HG03575 (cell line): ENCODE data around the gene CASTOR1.

ENCODE experiments used
- ATAC-seq: cut with Tn5 transposase; IDR thresholded peaks from one replicate; pipeline ENCODE4 v1.9.1; 2021; ENCODE audit not compliant: unreplicated experiment, insufficient number of reproducible peaks, low FRiP score; ENCODE audit errors: extremely low read depth

The CASTOR1 gene

GRCh38 chr22:30304495-30305244, 15.4 kb upstream of the CASTOR1 start:
- no peak for ATAC-seq

DNA sequence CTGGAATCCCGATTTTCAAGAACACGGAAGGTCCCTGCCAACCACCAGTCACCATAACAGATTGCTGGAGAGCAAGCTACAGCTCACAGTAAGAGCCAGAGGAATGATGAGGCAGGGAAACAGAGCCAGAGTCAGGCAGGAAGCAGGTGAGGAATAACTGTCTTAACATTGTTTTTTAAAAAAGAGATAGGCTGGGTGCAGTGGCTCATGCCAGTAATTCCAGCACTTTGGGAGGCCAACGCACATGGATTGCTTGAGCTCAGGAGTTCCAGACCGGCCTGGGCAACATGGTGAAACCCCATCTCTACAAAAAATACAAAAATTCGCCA, 13.5 kb upstream of the CASTOR1 start:
- no peak for ATAC-seq

- ATAC-seq: no peak
Measured at GRCh38 chr22:30301995-30302809, 12.9 kb upstream of the CASTOR1 start.

- no peak for ATAC-seq
Measured at GRCh38 chr22:30299322-30299721, 10.0 kb upstream of the CASTOR1 start.

GRCh38 chr22:30297991-30298701, 8.8 kb upstream of the CASTOR1 start:
- ATAC-seq: no peak

- ATAC-seq: no peak
Measured at GRCh38 chr22:30297276-30297990, 8.1 kb upstream of the CASTOR1 start.

DNA sequence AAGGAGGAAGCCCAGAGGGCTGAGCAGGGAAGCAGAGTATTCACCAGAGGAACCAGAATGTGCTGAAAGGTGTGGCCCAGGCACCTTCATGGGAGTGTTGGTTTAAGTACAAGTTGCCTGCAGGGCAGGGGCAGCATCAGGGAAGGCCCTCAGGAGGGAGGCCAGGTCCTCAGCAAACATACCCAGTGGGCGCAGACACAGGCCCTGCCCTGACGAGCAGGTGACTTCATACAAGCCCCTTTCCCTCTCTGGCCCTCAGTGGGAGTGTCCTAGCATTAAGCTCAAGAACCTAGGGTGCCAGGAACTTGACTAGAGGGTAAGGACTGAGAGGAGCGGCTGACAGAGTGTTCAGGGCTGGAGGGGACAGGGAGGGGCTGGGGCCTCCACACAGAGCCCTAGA, 7.5 kb upstream of the CASTOR1 start:
- ATAC-seq: no peak

DNA sequence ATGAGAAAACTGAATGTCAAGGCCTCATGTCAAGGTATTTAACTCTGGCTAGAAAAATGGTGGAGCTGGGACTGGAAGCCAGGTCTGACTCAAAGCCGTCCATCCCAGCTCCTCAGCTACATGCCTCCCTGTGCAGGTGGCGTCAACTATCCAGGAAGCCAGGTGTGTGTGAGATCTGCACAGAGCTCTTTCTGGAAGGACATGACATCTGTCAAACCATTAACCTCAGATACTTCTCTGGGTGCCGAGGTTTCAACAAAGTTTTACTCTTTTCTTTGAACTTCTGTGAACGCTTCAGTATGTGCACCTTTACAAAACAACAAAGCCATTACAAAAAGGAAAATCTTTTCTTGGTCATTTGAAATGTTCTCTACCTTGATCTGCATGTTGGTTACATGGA, 7.0 kb upstream of the CASTOR1 start:
- no peak for ATAC-seq

GRCh38 chr22:30295576-30295975, 6.3 kb upstream of the CASTOR1 start:
- no peak for ATAC-seq

DNA sequence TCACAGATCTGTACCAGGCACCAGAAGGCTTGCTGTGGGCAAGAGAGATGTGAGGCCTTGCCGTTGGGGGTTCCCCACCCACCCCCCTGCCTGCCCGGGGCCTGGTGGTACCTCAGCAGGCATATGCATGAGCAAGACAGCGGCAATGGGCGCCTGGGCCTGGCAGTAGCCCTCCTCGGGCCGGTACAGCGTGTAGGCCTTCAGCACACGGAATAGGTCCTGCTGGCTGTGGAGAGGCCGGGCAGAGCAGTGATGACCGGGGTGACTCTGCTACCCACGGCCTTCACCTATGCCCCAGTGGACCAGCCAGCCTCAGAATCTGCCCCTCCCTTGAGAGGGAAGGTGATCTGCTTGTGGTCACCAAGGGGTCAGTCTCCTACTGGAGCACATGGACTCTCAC, 5.5 kb upstream of the CASTOR1 start:
- no peak for ATAC-seq

DNA sequence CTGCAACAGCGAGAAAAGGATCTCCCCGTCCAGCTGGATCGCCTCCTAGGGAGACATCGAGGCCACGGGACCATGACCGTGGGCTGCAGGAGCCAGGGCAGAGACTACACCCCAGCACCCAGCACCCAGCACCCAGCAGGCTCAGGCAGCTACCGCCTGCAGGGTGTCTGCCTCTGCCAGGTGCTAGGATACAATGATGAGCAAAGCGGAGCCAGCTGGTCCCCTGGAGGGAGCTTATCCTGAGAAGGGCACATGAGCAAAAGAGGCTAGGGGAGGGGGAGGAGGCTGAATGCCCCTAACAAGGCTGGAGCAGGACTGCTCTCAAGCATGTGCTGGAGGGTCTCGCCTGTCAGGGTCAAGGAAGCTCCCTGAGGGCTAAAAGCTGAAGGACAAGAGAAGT, 4.8 kb upstream of the CASTOR1 start:
- no peak for ATAC-seq

GRCh38 chr22:30293026-30293425, 3.7 kb upstream of the CASTOR1 start:
- no peak for ATAC-seq

GRCh38 chr22:30292069-30292970, 3.0 kb upstream of the CASTOR1 start:
- no peak for ATAC-seq

DNA sequence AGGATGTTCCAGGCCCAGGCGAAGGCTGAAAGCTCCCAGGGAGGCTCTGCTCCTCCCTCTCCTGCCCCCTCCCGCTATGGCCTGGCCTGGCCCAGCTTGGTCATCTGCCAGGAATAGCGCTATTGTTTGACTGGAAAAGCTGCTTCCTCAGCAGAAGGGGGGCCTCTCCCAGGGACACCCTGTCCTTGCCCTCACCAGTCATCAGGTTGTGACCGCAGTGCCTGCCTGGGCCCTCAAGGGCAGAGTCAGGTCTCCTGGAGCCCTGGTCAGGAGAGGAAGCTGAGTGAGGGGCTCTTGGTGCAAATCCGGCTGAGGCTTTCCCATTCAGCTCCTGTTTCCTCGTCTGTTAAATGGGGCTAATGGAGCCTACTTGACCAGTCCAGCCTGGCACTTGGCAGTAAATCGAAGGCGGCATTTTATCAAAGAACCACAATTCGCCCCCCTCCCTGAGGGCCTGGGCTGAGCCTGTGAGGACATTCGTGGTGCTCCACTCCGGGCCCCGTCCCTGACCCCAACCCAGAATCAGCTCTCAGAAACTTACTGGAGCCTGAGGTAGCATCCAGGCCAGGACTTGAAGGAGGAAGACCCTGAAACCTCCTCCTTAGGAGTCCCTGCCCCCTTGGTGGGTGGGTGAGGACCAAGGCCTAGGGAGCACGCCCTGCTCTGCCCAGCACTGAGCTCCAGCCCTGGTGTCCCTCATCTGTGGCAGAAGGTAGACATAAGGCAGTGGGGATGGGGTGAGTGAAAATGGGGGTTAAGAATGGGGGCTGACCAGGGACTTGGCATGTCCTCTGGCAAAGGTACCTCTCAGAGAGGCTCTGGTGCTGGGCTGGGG, 2.0 kb upstream of the CASTOR1 start:
- no peak for ATAC-seq

- ATAC-seq: no peak
Measured at GRCh38 chr22:30290342-30291057, 1.2 kb upstream of the CASTOR1 start.

DNA sequence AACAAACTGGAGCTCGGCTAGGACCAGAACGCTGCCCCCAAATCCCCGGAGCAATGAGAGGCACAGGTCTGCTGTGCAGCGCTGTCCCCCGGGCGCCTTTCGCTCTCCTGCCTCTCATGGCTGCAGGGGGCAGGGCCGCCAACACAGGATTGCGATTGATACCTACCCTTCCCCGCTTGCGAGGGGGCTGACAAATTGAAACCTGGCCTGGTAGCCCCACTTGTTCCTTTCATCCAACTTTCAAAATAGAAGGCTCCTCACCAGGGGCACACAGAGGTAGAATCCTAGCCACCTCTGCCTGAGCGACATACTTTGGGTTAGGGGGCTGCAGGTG, 642 bp upstream of the CASTOR1 start:
- no peak for ATAC-seq

- no peak for ATAC-seq
Measured at GRCh38 chr22:30288419-30289140, 725 bp downstream of the CASTOR1 start.
